Neural cell (in vitro differentiated cells): ENCODE results near the gene ANO1. TPM values are rescaled to one million over a fixed set of nuclear protein-coding genes. Genes with fewer than 3 reads are reported as not detected.

Experiments used
- H2AFZ ChIP-seq: fragments of 200-600, 300-800 bp; sonication (generic), shearing (Covaris generic); 2 replicates; pipeline ENCODE4 v1.6.0; 2014; ENCODE audit warnings: low read depth, mild to moderate bottlenecking, antibody characterized with exemption, low read length, moderate library complexity
- H3F3A ChIP-seq: fragments of 200-600 bp; shearing (Covaris generic); 2 replicates; pipeline ENCODE4 v1.6.1; 2016; ENCODE audit warnings: mild to moderate bottlenecking, moderate library complexity, mixed read lengths, antibody characterized with exemption, low read length; ENCODE audit not compliant: insufficient read depth, poor library complexity, severe bottlenecking
- H3K27ac ChIP-seq: fragments of 200-600, 300-800 bp; sonication (generic), shearing (Covaris generic); 2 replicates; pipeline ENCODE4 v1.5.1; 2014; ENCODE audit warnings: mild to moderate bottlenecking, low read length, moderate library complexity
- H3K27me3 ChIP-seq: fragments of 300-800, 200-600 bp; sonication (generic), shearing (Covaris generic); 2 replicates; pipeline ENCODE4 v1.6.0; 2014; ENCODE audit warnings: mild to moderate bottlenecking, low read depth, low read length, moderate library complexity; ENCODE audit not compliant: insufficient read depth
- H3K36me3 ChIP-seq: fragments of 300-800, 200-600 bp; sonication (generic), shearing (Covaris generic); 2 replicates; pipeline ENCODE4 v1.5.1; 2014; ENCODE audit warnings: mild to moderate bottlenecking, antibody characterized with exemption, low read length, moderate library complexity; ENCODE audit not compliant: insufficient read depth
- H3K4me2 ChIP-seq: fragments of 300-800, 200-600 bp; sonication (generic), shearing (Covaris generic); 2 replicates; pipeline ENCODE4 v1.6.0; 2014; ENCODE audit warnings: mild to moderate bottlenecking, low read length
- H3K4me3 ChIP-seq: fragments of 300-800, 200-600 bp; sonication (generic), shearing (Covaris generic); 2 replicates; pipeline ENCODE4 v1.5.1; 2014; ENCODE audit warnings: mild to moderate bottlenecking, low read length, moderate library complexity
- H3K79me2 ChIP-seq: fragments of 200-600 bp; shearing (Covaris generic); replicated peaks from 2 replicates; pipeline ENCODE4 v1.6.0; 2014; ENCODE audit warnings: mild to moderate bottlenecking, low read length, moderate library complexity; ENCODE audit not compliant: insufficient read depth
- H3K9ac ChIP-seq: fragments of 300-800, 200-600 bp; sonication (generic), shearing (Covaris generic); 2 replicates; pipeline ENCODE4 v1.6.1; 2016; ENCODE audit warnings: mild to moderate bottlenecking, low read length, mixed read lengths
- H3K9me2 ChIP-seq: fragments of 200-600 bp; shearing (Covaris generic); 2 replicates; pipeline ENCODE4 v1.6.1; 2016; ENCODE audit warnings: mild to moderate bottlenecking, low read length, mixed read lengths; ENCODE audit not compliant: insufficient read depth
- H3K9me3 ChIP-seq: fragments of 200-600, 300-800 bp; sonication (generic), shearing (Covaris generic); 2 replicates; pipeline ENCODE4 v1.6.1; 2016; ENCODE audit warnings: mild to moderate bottlenecking, mixed run types, low read length, moderate library complexity, mixed read lengths
- H4K20me1 ChIP-seq: fragments of 200-600 bp; shearing (Covaris generic); 2 replicates; pipeline ENCODE4 v1.6.1; 2016; ENCODE audit warnings: mild to moderate bottlenecking, mixed run types; ENCODE audit not compliant: insufficient read depth
- EP300 ChIP-seq: fragments of 450-650 bp; conservative IDR thresholded peaks from 2 replicates; pipeline ENCODE4 v1.6.1; 2014; ENCODE audit warnings: antibody characterized with exemption, mild to moderate bottlenecking, moderate library complexity; ENCODE audit not compliant: poor library complexity, severe bottlenecking
- EZH2 ChIP-seq: fragments of 200-600, 300-800 bp; shearing (Covaris generic), sonication (generic); IDR thresholded peaks from 2 replicates; pipeline ENCODE4 v1.6.1; 2014; ENCODE audit warnings: antibody characterized with exemption, low read length, borderline replicate concordance, mild to moderate bottlenecking; ENCODE audit not compliant: insufficient read depth, poor library complexity, severe bottlenecking
- MXI1 ChIP-seq: fragments of 450-650 bp; conservative IDR thresholded peaks from 2 replicates; pipeline ENCODE4 v1.6.1; 2014; ENCODE audit warnings: antibody characterized with exemption, mild to moderate bottlenecking; ENCODE audit not compliant: poor library complexity, severe bottlenecking
- POLR2AphosphoS5 ChIP-seq: IDR thresholded peaks from 2 replicates; pipeline ENCODE4 v1.6.1; 2012
- RAD21 ChIP-seq: fragments of 450-650 bp; conservative IDR thresholded peaks from 2 replicates; pipeline ENCODE4 v1.6.1; 2014; ENCODE audit warnings: antibody characterized with exemption, mild to moderate bottlenecking, moderate library complexity
- SMC3 ChIP-seq: fragments of 450-650 bp; conservative IDR thresholded peaks from 2 replicates; pipeline ENCODE4 v1.6.1; 2014; ENCODE audit warnings: antibody characterized with exemption, mild to moderate bottlenecking, moderate library complexity; ENCODE audit not compliant: poor library complexity
- TAF1 ChIP-seq: IDR thresholded peaks from 2 replicates; pipeline ENCODE4 v1.6.1; 2012; ENCODE audit warnings: low read depth
- polyA plus RNA-seq: library from polyadenylated mRNA; depleted of rRNA; stranded (reverse); fragments of >200 nt; gene quantifications from 2 replicates; pipeline ENCODE4 v1.2.3, GENCODE V29; 2014
- TF ChIP-seq, protein P1 (sequence below): IDR thresholded peaks from 2 replicates; pipeline ENCODE4 v1.6.1; 2012; ENCODE audit warnings: borderline replicate concordance
- TF ChIP-seq, protein P2 (sequence below): fragments of 450-650 bp; IDR thresholded peaks from 2 replicates; pipeline ENCODE4 v1.5.1; 2014; ENCODE audit warnings: antibody characterized with exemption, mild to moderate bottlenecking, moderate library complexity; ENCODE audit not compliant: poor library complexity, severe bottlenecking

ANO1 gene
- polyA plus RNA-seq, 1 donor from 2014 or later: not detected

DNA sequence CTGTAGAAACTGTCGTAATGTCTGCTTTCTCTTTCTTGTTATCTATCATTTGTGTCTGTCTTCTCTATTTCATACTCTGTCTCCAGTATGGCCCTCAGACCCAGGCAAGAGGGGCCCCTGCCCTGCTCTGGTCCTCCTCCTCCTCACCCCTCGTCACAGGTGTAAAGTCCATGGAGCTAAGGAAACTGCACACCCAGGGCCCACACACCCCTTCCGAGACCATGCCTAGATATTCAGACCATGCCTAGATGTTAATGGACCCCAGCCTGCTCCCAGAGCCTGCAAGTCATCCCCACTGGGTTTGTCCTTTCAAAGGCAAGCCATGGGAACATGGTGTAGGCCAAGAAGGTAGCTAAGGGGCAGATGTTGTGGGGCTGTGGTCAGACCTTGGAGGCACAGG lies 24.1 kb upstream of the ANO1 start:
- H3K9ac ChIP-seq: no peak overlapping the region
- no peaks in the 10 kb centered on the region for H3K79me2 ChIP-seq
- TF ChIP-seq, protein P1, sequence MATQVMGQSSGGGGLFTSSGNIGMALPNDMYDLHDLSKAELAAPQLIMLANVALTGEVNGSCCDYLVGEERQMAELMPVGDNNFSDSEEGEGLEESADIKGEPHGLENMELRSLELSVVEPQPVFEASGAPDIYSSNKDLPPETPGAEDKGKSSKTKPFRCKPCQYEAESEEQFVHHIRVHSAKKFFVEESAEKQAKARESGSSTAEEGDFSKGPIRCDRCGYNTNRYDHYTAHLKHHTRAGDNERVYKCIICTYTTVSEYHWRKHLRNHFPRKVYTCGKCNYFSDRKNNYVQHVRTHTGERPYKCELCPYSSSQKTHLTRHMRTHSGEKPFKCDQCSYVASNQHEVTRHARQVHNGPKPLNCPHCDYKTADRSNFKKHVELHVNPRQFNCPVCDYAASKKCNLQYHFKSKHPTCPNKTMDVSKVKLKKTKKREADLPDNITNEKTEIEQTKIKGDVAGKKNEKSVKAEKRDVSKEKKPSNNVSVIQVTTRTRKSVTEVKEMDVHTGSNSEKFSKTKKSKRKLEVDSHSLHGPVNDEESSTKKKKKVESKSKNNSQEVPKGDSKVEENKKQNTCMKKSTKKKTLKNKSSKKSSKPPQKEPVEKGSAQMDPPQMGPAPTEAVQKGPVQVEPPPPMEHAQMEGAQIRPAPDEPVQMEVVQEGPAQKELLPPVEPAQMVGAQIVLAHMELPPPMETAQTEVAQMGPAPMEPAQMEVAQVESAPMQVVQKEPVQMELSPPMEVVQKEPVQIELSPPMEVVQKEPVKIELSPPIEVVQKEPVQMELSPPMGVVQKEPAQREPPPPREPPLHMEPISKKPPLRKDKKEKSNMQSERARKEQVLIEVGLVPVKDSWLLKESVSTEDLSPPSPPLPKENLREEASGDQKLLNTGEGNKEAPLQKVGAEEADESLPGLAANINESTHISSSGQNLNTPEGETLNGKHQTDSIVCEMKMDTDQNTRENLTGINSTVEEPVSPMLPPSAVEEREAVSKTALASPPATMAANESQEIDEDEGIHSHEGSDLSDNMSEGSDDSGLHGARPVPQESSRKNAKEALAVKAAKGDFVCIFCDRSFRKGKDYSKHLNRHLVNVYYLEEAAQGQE: no peak
- TF ChIP-seq EP300: no peak
- no peaks in the 10 kb centered on the region for H3F3A ChIP-seq
- no peaks in the 10 kb centered on the region for H3K9me2 ChIP-seq
- H3K27ac ChIP-seq: no peak overlapping the region
- H3K4me3 ChIP-seq: no peak overlapping the region
- no peaks in the 10 kb centered on the region for H3K9me3 ChIP-seq
- H4K20me1 ChIP-seq: no peaks in the 10 kb centered on the region
- H2AFZ ChIP-seq: no peak overlapping the region
- H3K4me2 ChIP-seq: no peak overlapping the region
- no peaks in the 10 kb centered on the region for H3K36me3 ChIP-seq
- no peaks in the 10 kb centered on the region for H3K27me3 ChIP-seq

DNA sequence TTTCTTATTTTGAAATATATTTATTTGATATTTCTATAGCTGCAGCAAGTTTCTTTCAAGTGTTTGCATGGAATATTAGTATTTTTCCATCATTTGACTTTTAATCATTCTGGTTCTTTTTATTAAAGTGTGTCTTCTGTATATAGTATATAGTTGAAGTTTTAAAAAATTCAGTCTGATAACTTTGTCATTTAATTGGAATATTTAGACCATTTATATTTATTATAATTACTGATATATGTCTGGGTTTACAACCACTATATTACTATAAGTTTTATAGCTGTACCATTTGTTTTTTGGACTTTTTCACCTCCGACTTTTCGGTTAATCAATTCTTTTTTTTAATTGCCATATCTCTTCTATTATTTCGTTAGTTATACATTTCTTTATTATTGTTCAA lies 22.7 kb upstream of the ANO1 start:
- H3K9ac ChIP-seq: no peak overlapping the region
- H3K27me3 ChIP-seq: no peaks in the 10 kb centered on the region
- TF ChIP-seq MXI1: no peak
- no peak for TF ChIP-seq POLR2AphosphoS5
- no peak for TF ChIP-seq RAD21
- TF ChIP-seq, protein P2, sequence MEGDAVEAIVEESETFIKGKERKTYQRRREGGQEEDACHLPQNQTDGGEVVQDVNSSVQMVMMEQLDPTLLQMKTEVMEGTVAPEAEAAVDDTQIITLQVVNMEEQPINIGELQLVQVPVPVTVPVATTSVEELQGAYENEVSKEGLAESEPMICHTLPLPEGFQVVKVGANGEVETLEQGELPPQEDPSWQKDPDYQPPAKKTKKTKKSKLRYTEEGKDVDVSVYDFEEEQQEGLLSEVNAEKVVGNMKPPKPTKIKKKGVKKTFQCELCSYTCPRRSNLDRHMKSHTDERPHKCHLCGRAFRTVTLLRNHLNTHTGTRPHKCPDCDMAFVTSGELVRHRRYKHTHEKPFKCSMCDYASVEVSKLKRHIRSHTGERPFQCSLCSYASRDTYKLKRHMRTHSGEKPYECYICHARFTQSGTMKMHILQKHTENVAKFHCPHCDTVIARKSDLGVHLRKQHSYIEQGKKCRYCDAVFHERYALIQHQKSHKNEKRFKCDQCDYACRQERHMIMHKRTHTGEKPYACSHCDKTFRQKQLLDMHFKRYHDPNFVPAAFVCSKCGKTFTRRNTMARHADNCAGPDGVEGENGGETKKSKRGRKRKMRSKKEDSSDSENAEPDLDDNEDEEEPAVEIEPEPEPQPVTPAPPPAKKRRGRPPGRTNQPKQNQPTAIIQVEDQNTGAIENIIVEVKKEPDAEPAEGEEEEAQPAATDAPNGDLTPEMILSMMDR: no peak
- TF ChIP-seq TAF1: no peak
- no peak for TF ChIP-seq EZH2
- no peak for TF ChIP-seq SMC3
- TF ChIP-seq EP300: no peak
- TF ChIP-seq, protein P1: no peak
- no peaks in the 10 kb centered on the region for H4K20me1 ChIP-seq
- no peak overlapping the region for H3K4me2 ChIP-seq
- no peaks in the 10 kb centered on the region for H3F3A ChIP-seq
- no peak overlapping the region for H3K27ac ChIP-seq
- H3K9me2 ChIP-seq: no peaks in the 10 kb centered on the region
- H2AFZ ChIP-seq: no peak overlapping the region
- H3K36me3 ChIP-seq: no peaks in the 10 kb centered on the region
- no peaks in the 10 kb centered on the region for H3K9me3 ChIP-seq
- no peak overlapping the region for H3K4me3 ChIP-seq
- no peaks in the 10 kb centered on the region for H3K79me2 ChIP-seq
